Measurements from ENCODE around the gene ZNF697. TPM values are rescaled to one million over a fixed set of nuclear protein-coding genes. Genes with fewer than 3 reads are reported as not detected.
"Not testable (repeated sequence)": the region's sequence is repeated elsewhere in the genome, so short reads cannot be mapped to it uniquely, and the experiment has no call there.

Gene ZNF697
- 1 to 10 TPM in 2 of 4 donors, under 1 TPM in 2; 0.34 to 3.3 (median 1.4) TPM for total RNA-seq

GRCh38 chr1:119647734-119648619 is at the start of gene ZNF697:
ZNF697 (minus strand) TSS chr1:119648266; CDS start chr1:119626100, 22,166 bp downstream.
- intact Hi-C loops (cut with DNase I) = no loop called here

GRCh38 chr1:119697598-119697997 is 49.5 kb upstream of the ZNF697 start:
- Histone ChIP-seq H3K4me3 (no peak overlapping the region), H3K36me3 (no peaks in the 10 kb centered on the region), H3K4me1 (peaks cover 0 to 7% (median 0%) of the 10 kb centered on the region in 3 donors), H3K27ac (no peak overlapping the region), H3K9me3 (peaks cover 0 to 12% (median 7%) of the 10 kb centered on the region in 3 donors), H3K27me3 (no peaks in the 10 kb centered on the region)
- DNase-seq = no peak
- TF ChIP-seq CTCF (IDR thresholded peaks at IDR 0.05) = no peak
- 82 to 87% methylated on average over 3 of the region's 3 CpGs for WGBS, 2 donors
- intact Hi-C loops (cut with DNase I) = no loop called here

More at GRCh38 chr1:119647734-119648619, at the start of gene ZNF697:
- Histone ChIP-seq H3K27me3 (no peaks in the 10 kb centered on the region), H3K27ac (peak within 1 kb of the TSS; percentile 75 to 94 (median 86)), H3K4me3 (peak within 1 kb of the TSS; percentile 73 to 90 (median 78)), H3K36me3 (no peaks in the 10 kb centered on the region), H3K4me1 (peaks cover 12 to 37% (median 12%) of the 10 kb centered on the region in 3 donors), H3K9me3 (no peaks in the 10 kb centered on the region)
- 0% methylated on average over 7 of the region's 81 CpGs for WGBS, 2 donors
- peak; percentile 50 for DNase-seq
- TF ChIP-seq CTCF (IDR thresholded peaks at IDR 0.05) (peak in 4 of 6 experiments; percentile 31 to 55 (median 38)), POLR2A (IDR thresholded peaks at IDR 0.05) (peak in 2 of 4 donors; percentile 9 to 82)

GRCh38 chr1:119696863-119697262 is 48.8 kb upstream of the ZNF697 start:
- H3K27ac ChIP-seq; H3K27me3 ChIP-seq; H3K4me1 ChIP-seq; H3K4me3 ChIP-seq; H3K36me3 ChIP-seq; DNase-seq; intact Hi-C loops (cut with DNase I); H3K9me3 ChIP-seq: not testable (repeated sequence)
- WGBS, 2 donors = 40% methylated on average over 4 of the region's 4 CpGs; no CpG with 5 or more reads in 1 of the 2 donors

- no peak for DNase-seq
- H3K27me3 ChIP-seq = no peaks in the 10 kb centered on the region
- H3K27ac ChIP-seq = no peak overlapping the region
- H3K36me3 ChIP-seq = no peaks in the 10 kb centered on the region
- intact Hi-C loops (cut with DNase I) = no loop called here
- H3K9me3 ChIP-seq = no peaks in the 10 kb centered on the region
- H3K4me3 ChIP-seq = no peak overlapping the region
- TF ChIP-seq CTCF (IDR thresholded peaks at IDR 0.05) (no peak), POLR2A (IDR thresholded peaks at IDR 0.05) (no peak)
- peaks cover 3 to 35% (median 5%) of the 10 kb centered on the region in 3 donors for H3K4me1 ChIP-seq
These were observed 41.4 kb upstream of the ZNF697 start for GRCh38 chr1:119689511-119689910.

- H3K36me3 ChIP-seq = no peaks in the 10 kb centered on the region
- H3K4me1 ChIP-seq = peaks cover 3 to 42% (median 5%) of the 10 kb centered on the region in 3 donors
- intact Hi-C loops (cut with DNase I) = no loop called here
- H3K27ac ChIP-seq = no peak overlapping the region
- no peak for TF ChIP-seq CTCF (IDR thresholded peaks at IDR 0.05)
- TF ChIP-seq POLR2A (IDR thresholded peaks at IDR 0.05) = no peak
- no peak for DNase-seq
- H3K27me3 ChIP-seq = no peaks in the 10 kb centered on the region
- H3K4me3 ChIP-seq = no peak overlapping the region
- no peaks in the 10 kb centered on the region for H3K9me3 ChIP-seq
These were observed 40.7 kb upstream of the ZNF697 start for GRCh38 chr1:119688810-119689209.

Measured in esophagus squamous epithelium (tissue), 5 donors.